HG02642 (cell line): ENCODE data around the gene UBR3.
"Not testable (repeated sequence)": the region's sequence is repeated elsewhere in the genome, so short reads cannot be mapped to it uniquely, and the experiment has no call there.

Experiments used
- ATAC-seq: cut with Tn5 transposase; IDR thresholded peaks from one replicate; pipeline ENCODE4 v1.9.1; 2021; ENCODE audit warnings: mild to moderate bottlenecking; ENCODE audit not compliant: unreplicated experiment, poor library complexity

Gene UBR3

DNA sequence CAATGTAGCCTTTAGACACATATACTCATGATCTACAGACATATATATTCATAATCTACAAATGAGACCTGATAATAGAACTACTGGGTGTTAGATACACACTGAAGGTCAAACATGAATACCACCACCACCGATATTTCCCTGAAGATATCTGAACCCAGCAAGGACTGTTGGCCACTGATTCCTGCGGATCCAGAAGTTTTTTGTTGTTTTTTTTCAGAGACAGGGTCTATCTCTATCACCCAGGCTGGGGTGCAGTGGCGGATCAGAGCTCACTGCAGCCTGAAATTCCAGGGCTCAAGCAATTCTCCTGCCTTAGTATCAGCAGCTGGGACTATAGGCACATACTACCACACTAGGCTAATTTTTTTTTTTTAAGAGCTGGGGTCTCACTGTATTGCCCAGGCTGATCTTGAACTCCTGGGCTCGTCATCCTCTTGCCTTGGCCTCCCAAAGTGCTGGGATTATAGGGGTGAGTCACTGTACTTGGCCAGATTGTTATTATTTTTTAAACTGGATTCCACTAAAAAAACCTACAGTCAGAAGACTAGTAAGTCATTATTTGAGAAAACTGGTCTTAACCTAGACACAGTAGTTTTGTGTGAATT is 4.4 kb upstream of the UBR3 start:
- no peak for ATAC-seq

- no peak for ATAC-seq
These were observed 3.3 kb upstream of the UBR3 start for GRCh38 chr2:169823996-169824372.

GRCh38 chr2:169824373-169825333 is 2.6 kb upstream of the UBR3 start, which contains the start of gene METTL5:
Gene METTL5 (minus strand): TSS chr2:169824905. CDS start chr2:169824597, 308 bp downstream.
- ATAC-seq: peak; percentile 69

DNA sequence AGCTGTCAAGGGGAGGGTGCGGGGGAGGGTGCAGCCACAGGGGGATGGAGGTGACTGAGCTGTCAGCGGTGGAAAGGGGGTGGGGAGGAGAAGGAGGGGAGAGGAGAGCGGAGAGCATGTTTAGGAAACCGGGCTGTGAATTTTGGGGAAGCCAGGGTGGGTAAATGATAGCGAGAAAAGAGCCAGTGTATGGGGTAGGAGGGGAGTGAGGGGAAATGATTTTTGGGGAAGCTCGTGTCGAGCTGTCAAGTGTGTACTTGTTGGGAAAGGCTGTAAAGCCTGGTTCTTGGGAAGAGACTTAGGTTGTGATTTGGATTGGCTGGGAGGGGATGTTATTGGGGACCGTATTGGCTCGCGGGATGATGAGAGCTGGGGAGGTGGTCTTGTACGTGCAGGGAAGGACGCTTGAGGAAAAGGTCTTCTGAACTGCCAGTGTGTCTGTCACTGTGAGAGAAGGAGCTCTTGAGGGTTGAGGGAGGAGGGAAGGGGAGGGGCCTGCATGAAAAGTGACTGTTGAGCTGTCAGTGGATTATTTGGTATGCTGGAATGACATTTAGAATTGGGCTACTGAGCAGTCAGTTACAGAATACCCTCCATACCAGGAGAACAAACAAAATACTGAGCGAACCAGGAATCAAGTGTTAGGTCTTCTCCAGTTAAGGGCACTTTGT is 1.0 kb downstream of the UBR3 start:
- ATAC-seq: no peak

- no peak for ATAC-seq
These were observed 7.1 kb downstream of the UBR3 start for GRCh38 chr2:169834401-169834800.

GRCh38 chr2:169838743-169839489 is 11.7 kb downstream of the UBR3 start:
- ATAC-seq: no peak

DNA sequence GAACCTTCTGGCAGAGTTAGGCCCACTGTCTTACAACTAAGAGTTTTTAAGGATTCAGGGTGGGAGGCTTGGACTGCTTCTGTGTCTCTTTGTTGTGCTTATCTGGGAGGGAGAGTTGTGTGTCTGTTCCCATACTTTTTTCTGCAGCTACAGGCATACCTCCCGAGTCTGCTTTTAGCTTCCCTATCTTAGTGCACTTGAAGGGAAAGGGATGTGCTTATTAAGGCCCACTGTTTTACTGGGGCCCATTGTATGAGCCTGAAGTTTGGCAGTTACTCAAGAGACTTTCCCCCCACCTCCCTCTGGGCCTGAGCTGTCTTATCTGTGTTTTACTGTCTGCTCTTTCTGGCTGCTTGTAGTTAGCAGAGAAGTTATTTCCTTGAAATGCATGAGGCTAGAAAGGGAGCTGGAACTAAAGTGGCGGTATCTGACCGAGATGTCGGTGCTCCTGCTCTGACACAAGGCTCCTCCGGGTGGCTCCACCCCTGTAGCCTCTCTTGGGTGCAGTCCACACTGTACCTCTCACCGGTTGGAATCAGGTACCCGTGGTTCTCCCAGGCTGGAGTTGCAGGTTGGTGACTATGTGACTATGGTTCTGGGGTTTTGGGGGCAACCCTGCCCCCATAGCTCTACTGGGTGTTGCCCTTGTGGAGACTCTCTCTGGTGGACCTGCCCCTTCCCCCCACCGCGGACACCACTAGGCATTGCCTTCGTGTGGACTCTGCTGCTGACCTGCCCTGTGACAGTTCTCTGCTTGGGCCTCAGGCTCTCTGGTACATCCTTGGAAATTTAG is 12.9 kb downstream of the UBR3 start:
- no peak for ATAC-seq

- no peak for ATAC-seq
These were observed 13.5 kb downstream of the UBR3 start for GRCh38 chr2:169840747-169841142.

DNA sequence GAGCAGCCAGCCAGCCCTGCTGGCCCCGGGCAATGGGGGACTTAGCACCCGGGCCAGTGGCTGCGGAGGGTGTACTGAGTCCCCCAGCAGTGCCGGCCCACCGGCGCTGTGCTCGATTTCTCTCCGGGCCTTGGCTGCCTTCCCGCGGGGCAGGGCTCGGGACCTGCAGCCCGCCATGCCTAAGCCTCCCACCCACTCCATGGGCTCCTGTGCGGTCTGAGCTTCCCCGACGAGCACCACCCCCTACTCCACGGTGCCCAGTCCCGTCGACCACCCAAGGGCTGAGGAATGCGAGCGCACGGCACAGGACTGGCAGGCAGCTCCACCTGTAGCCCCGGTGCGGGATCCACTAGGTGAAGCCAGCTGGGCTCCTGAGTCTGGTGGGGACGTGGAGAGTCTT is 14.4 kb downstream of the UBR3 start:
- not testable (repeated sequence) for ATAC-seq

DNA sequence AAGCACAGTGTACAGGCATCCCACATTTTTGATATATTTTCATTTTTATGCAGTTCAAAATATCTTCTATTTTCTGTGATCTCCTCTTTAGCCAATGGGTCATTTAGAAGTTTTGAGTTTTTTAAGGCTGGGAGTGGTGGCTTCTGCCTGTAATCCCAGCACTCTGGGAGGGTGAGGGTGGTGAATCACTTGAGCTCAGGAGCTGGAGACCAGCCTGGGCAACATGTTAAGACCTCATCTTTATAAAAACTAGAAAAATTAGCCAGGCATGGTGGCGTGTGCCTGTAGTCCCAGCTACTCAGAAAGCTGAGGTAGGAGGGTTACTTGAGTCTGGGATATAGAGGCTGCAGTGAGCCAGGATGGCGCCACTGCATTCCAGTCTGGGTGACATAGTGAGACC is 17.8 kb downstream of the UBR3 start:
- no peak for ATAC-seq

DNA sequence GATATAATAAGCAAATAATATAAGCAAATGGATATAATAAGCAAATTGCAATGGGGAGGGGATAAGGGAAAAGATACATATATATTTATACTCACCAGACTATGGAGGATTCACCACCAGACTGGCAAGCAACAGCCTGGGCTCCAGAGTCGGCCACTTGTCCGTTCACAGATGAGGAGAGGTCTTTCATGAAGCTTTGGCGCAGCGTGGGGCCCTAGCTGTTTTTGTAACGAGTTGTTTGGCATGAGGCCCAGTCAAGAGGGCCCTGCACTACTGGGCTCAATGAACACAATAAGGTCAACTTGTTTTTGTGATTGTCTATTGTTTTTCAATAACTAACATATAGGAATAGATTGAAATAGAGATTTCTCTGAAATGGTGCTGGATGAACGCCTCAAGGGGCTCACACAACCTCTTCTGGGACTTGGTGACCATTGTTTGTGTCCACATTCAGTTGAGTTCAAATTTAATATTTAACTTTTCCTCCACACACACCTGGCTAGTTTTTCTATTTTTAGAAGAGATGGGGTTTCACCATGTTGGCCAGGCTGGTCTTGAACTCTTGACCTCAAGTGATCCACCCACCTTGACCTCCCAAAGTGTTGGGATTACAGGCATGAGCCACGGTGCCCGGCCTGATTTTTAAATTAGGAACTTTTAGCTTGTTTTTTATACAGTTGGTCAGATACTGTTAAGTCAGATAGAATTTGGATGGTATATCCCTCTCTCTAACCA is 21.9 kb downstream of the UBR3 start:
- ATAC-seq: not testable (repeated sequence)

- no peak for ATAC-seq
These were observed 22.5 kb downstream of the UBR3 start for GRCh38 chr2:169849710-169850109.

DNA sequence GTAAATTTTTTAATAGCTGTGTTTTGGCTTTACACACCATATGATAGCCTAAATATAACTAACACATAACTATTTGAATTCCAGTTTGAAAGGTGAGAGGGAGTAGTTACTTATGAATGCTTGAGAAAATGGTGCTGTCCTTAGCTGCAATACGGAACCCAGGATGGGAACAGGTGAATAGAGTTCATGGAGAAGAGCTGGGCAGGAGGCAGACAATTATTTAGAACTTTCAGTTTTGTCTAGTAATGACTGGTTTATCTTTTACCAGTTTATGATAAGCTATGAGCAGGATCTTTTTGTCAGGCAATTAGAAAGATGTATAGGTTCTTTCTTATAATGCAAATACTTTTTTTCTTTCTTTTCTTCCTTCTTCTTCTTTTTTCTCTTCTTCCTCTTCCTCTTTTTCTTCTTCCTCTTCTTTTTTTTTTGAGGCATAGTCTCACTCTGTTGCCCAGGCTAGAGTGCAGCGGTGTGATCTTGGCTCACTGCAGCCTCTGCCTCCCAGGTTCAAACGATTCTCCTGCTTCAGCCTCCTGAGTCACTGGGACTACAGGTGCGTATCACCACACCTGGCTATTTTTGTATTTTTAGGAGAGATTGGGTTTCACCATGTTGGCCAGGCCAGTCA is 25.9 kb downstream of the UBR3 start:
- no peak for ATAC-seq

DNA sequence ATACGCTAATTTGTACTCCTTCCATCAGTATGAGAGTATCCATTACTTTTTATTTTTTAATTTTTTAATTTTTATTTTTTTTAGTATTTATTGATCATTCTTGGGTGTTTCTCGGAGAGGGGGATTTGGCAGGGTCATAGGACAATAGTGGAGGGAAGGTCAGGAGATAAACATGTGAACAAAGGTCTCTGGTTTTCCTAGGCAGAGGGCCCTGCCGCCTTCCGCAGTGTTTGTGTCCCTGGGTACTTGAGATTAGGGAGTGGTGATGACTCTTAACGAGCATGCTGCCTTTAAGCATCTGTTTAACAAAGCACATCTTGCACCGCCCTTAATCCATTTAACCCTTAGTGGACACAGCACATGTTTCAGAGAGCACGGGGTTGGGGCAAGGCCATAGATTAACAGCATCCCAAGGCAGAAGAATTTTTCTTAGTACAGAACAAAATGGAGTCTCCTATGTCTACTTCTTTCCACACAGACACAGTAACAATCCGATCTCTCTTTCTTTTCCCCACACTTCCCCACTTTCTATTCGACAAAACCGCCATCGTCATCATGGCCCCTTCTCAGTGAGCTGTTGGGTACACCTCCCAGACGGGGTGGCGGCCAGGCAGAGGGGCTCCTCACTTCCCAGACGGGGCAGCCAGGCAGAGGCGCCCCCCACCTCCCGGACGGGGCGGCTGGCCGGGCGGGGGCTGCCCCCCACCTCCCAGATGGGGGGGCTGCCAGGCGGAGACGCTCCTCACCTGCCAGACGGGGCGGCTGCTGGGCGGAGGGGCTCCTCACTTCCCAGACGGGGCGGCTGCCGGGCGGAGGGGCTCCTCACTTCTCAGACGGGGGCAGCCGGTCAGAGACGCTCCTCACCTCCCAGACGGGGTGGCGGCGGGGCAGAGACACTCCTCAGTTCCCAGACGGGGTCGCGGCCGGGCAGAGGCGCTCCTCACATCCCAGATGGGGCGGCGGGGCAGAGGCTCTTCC is 28.3 kb downstream of the UBR3 start:
- ATAC-seq: not testable (repeated sequence)

DNA sequence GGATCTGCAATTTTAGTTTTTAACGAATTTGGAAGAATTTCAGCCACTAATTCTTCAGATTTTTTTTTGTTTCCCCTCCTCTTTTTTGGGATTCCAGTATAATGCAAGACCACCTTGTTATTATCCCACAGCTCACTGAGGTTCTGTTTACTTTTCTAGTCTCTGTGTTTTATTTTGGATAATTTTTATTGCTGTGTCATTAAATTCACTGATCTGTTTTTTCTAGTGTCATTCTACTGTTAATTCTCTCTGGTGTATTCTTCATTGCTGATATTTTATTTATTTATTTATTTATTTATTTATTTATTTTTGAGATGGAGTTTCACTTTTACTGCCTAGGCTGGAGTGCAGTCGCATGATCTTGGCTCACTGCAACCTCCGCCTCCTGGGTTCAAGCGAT is 32.2 kb downstream of the UBR3 start:
- no peak for ATAC-seq

DNA sequence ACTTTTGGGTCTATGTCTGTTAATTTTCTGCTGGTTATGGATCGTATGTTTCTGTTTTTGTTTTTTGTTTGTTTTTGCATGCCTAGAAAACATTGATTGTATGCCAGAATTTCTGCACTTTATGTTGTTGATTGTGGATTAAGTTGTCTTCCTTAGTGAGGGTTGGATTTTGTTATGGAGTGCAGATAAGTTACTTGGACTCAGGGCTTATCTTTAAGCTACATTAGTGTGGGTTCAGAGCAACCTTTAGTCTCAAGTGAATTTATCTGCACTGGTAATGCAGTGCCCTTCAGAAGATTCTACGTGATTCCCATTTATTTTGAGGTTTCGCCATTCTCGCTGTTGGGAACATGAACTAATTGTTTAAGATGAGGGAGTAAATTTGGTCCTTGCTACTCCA is 32.9 kb downstream of the UBR3 start:
- ATAC-seq: no peak

DNA sequence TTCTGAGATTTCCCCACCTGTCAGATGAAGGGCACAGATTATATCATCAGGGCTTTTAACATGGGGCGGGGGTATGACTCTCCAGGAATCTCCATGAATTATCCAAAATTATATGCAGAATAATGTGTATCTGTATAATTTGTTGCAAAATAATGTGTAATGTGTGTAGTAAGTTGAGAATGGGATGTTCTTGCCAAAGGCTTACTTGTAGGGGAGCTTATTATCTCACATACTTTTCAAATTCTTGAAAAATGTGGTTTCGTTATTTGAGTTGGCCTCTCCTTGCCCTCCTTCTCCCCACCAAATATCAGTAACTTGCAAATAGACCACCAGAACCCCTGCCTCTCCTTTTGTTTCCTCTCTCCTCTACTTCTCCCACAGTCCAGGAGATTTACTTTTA is 35.6 kb downstream of the UBR3 start:
- no peak for ATAC-seq
